Panc1 (cell line): Measurements from ENCODE around the gene RSPO3.

ENCODE experiments used
- CTCF ChIP-seq: fragments of 450-650 bp; IDR thresholded peaks from 2 replicates; pipeline ENCODE4 v1.5.1; 2017; ENCODE audit warnings: mild to moderate bottlenecking
- POLR2AphosphoS5 ChIP-seq: IDR thresholded peaks from 2 replicates; pipeline ENCODE4 v1.6.1; 2012; ENCODE audit warnings: mild to moderate bottlenecking, low read depth, low read length, moderate library complexity
- TCF7L2 ChIP-seq: IDR thresholded peaks from 2 replicates; pipeline ENCODE4 v1.6.1; 2011; ENCODE audit warnings: mild to moderate bottlenecking, low read depth, low read length, inconsistent platforms

GRCh38 chr6:127164565-127164964, 46.1 kb downstream of the RSPO3 start:
- no peak for TF ChIP-seq CTCF
- TF ChIP-seq TCF7L2 = no peak
- no peak for TF ChIP-seq POLR2AphosphoS5
